Upper lobe of left lung (tissue), 6 donors: ENCODE measurements around the gene GOLGA6L10. TPM values are rescaled to one million over a fixed set of nuclear protein-coding genes. Genes with fewer than 3 reads are reported as not detected.
A peak's percentile ranks its signal among the peaks of the same experiment; 100 is the strongest.
"Not testable (repeated sequence)": the region's sequence is repeated elsewhere in the genome, so short reads cannot be mapped to it uniquely, and the experiment has no call there.

ENCODE experiments used
- ATAC-seq, 2 donors: fragments of 200-7000 bp; cut with Tn5 transposase; one replicate each; pipeline ENCODE4 v1.9.1; 2022; ENCODE audit warnings: mild to moderate bottlenecking in 2 of 2, moderate library complexity in 2 of 2; ENCODE audit not compliant: low FRiP score in 2 of 2
- DNase-seq, 2 donors: peaks; one replicate each; pipeline ENCODE4 v3.0.0-alpha.2; 2019 to 2020
- H3K27ac ChIP-seq, 4 donors: fragments of 200-600 bp; sonication (generic); one replicate each; pipeline ENCODE4 v1.5.1; 2016 to 2019
- H3K27me3 ChIP-seq, 4 donors: fragments of 200-600 bp; sonication (generic); one replicate each; pipeline ENCODE4 v1.5.1; 2017 to 2019
- H3K36me3 ChIP-seq, 4 donors: fragments of 200-600 bp; sonication (generic); one replicate each; pipeline ENCODE4 v1.5.1; 2016 to 2019
- H3K4me1 ChIP-seq, 4 donors: fragments of 200-600 bp; sonication (generic); one replicate each; pipeline ENCODE4 v1.5.1; 2018 to 2019
- H3K4me3 ChIP-seq, 4 donors: fragments of 200-600 bp; sonication (generic); one replicate each; pipeline ENCODE4 v1.5.1; 2017 to 2019; ENCODE audit warnings: mild to moderate bottlenecking in 2 of 4, moderate library complexity in 1 of 4
- H3K9me3 ChIP-seq, 4 donors: fragments of 200-600 bp; sonication (generic); one replicate each; pipeline ENCODE4 v1.5.1; 2018 to 2019
- EP300 ChIP-seq, 4 donors: sonication (generic); formaldehyde crosslinking; IDR thresholded peaks; one replicate each; pipeline ENCODE4 v1.5.1; 2017; ENCODE audit warnings: antibody characterized with exemption in 4 of 4, control low read depth in 2 of 4
- POLR2A ChIP-seq, 4 donors: fragments of 450-650 bp; IDR thresholded peaks; one replicate each; pipeline ENCODE4 v1.5.1; 2016 to 2017; ENCODE audit warnings: antibody characterized with exemption in 4 of 4, mild to moderate bottlenecking in 2 of 4
- POLR2AphosphoS5 ChIP-seq, 2 donors: sonication (generic); formaldehyde crosslinking; IDR thresholded peaks; one replicate each; pipeline ENCODE4 v1.5.1; 2017; ENCODE audit warnings: antibody characterized with exemption in 2 of 2
- WGBS, 2 donors: methylation state at CpG; one replicate each; pipeline ENCODE4 v1.1.5; 2017 to 2018; 5-methylcytosine and 5-hydroxymethylcytosine counted together
- total RNA-seq, 6 donors: library from RNA; depleted of rRNA in 4 of 6; stranded (reverse); fragments of >200 nt in 4 of 6; gene quantifications; one replicate each; pipeline versions ENCODE4 v1.1.0 to v1.2.1, GENCODE V29; 2016 to 2021
- TF ChIP-seq, protein P1 (sequence below), 6 experiments: fragments of 450-650 bp in 4 of 6; fragments of 200-600 bp in 2 of 6; sonication (generic) in 2 of 6; IDR thresholded peaks; one replicate each; pipeline ENCODE4 v1.5.1; 2016 to 2019; ENCODE audit warnings: antibody characterized with exemption in 6 of 6
- donor health status: DM: no; HTN: no; CAD: no; lungs with moderate emphysema.
- donor health status: DM: no; HTN: yes; CAD: no; lungs with severe emphysema.

The GOLGA6L10 gene
- total RNA-seq, 6 donors from 2014 or later = 0.34 to 4.3 (median 1.2) TPM

DNA sequence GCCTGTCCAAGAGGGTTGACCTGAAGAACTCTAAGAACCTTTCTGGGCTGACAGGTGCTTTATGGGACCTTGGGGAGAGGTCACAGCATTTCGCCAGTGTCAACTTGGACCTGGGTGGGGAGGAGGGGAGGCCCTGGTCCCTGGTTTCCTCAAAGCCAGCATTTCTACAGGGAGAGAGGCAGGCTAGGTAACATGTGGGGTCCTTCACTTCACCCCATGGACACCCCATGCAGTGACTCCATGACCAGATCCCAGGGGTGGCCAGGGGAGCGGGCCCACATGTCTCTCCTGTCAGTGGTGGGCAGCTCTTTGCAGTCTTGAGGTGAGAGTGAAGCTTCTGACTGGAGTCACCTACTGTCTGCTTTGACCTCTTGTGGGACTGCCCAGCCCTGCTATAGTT is 35.8 kb downstream of the GOLGA6L10 start:
- no peaks in the 10 kb centered on the region for H3K4me1 ChIP-seq
- no peaks in the 10 kb centered on the region for H3K27me3 ChIP-seq
- no peaks in the 10 kb centered on the region for H3K36me3 ChIP-seq
- WGBS, 2 donors = 60 to 92% methylated on average over 1 to 2 of the region's 2 CpGs
- no peak for ATAC-seq
- H3K9me3 ChIP-seq = peaks cover 0 to 6% (median 0%) of the 10 kb centered on the region in 4 donors
- no peak for DNase-seq
- no peak overlapping the region for H3K4me3 ChIP-seq
- no peak overlapping the region for H3K27ac ChIP-seq
- TF ChIP-seq POLR2A (IDR thresholded peaks at IDR 0.05) = no peak
- no peak for TF ChIP-seq POLR2AphosphoS5 (IDR thresholded peaks at IDR 0.05)
- TF ChIP-seq, protein P1, sequence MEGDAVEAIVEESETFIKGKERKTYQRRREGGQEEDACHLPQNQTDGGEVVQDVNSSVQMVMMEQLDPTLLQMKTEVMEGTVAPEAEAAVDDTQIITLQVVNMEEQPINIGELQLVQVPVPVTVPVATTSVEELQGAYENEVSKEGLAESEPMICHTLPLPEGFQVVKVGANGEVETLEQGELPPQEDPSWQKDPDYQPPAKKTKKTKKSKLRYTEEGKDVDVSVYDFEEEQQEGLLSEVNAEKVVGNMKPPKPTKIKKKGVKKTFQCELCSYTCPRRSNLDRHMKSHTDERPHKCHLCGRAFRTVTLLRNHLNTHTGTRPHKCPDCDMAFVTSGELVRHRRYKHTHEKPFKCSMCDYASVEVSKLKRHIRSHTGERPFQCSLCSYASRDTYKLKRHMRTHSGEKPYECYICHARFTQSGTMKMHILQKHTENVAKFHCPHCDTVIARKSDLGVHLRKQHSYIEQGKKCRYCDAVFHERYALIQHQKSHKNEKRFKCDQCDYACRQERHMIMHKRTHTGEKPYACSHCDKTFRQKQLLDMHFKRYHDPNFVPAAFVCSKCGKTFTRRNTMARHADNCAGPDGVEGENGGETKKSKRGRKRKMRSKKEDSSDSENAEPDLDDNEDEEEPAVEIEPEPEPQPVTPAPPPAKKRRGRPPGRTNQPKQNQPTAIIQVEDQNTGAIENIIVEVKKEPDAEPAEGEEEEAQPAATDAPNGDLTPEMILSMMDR (IDR thresholded peaks at IDR 0.05) = no peak
- no peak for TF ChIP-seq EP300 (IDR thresholded peaks at IDR 0.05)

DNA sequence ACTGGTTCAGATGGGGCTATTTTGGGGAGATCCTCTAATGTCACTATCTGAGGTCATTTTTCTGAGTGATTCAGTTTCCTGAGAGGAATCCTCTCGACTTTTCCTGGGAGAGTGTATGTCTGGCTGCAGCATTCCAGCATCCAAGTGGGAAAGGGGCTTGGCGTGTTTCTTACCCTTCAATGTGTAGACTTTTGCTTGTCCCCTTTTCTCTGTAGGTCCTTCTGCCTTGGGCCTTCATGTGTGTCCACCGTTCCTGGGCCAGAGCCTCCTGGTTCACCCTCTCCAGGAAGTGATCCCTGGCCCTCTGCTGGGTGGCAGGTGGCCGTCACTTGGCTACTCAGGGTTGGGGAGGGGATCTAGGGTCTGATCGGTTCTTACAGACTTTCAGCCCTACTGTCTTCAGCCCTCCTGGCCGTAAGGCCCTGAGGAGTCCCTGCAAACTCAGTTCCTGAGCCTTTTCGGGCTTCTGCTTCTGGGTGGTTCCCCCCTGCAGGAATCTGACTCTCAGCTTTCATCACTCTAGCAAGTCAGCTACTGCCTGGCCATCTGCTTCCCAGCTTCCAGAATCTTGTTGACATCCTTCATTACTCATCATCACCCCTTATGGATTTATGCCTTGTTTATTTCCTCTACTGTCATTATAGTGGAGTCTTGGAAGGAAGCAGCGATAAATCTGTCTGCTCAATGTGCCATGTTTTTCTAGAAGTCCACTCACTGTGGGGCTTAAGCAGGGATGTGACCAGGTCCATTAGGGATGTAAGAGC is 36.5 kb downstream of the GOLGA6L10 start:
- TF ChIP-seq EP300 (IDR thresholded peaks at IDR 0.05) (no peak), POLR2AphosphoS5 (IDR thresholded peaks at IDR 0.05) (no peak), POLR2A (IDR thresholded peaks at IDR 0.05) (no peak)
- TF ChIP-seq, protein P1 (IDR thresholded peaks at IDR 0.05) = no peak
- Histone ChIP-seq H3K36me3 (no peaks in the 10 kb centered on the region), H3K4me3 (no peak overlapping the region), H3K9me3 (peaks cover 0 to 6% (median 0%) of the 10 kb centered on the region in 4 donors), H3K4me1 (no peaks in the 10 kb centered on the region), H3K27me3 (no peaks in the 10 kb centered on the region), H3K27ac (no peak overlapping the region)
- peak in 1 of 2 donors; percentile 10 for DNase-seq
- no peak for ATAC-seq
- WGBS, 2 donors = 58 to 65% methylated on average over 5 to 7 of the region's 8 CpGs

DNA sequence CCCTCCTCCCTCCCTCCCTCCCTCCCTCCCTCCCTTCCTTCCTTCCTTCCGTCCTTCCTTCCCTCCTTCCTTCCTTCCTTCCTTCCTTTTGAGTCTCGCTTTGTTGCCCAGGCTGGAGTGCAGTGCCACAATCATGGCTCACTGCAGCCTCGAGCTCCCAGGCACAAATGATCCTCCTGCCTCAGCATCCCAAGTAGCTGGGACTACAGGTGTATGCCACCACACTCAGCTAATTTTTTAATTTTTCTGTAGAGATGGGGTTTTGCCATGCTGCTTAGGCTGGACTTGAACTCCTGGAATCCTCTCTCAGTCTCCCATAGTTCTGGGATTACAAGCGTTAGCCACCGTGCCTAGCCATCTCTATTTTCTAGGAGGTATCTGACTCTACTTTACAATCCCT is 38.0 kb downstream of the GOLGA6L10 start:
- H3K27me3 ChIP-seq, ATAC-seq, H3K4me1 ChIP-seq, H3K4me3 ChIP-seq, DNase-seq, H3K27ac ChIP-seq, H3K9me3 ChIP-seq, H3K36me3 ChIP-seq: not testable (repeated sequence)
- 78 to 82% methylated on average over 5 of the region's 5 CpGs for WGBS, 2 donors

DNA sequence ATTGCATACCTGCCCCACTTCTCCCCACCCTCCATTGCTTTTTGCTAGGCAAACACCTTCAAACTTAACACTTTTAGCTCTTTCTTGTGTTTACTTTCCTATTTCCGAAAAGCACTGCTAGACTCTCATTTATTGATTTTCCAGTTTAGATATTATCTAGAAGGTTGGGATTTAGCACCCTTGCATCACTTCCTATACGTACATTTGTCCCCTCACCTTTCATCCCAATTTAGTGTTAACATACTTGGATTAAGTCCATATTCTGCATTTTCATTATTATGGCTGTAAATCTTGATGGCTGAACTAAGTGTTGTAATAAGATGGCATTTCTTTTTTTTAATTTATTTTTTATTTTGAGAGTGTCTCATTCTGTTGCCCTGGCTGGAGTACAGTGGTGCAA is 39.5 kb downstream of the GOLGA6L10 start:
- no peaks in the 10 kb centered on the region for H3K4me1 ChIP-seq
- ATAC-seq = no peak
- DNase-seq = no peak
- 54 to 85% methylated on average over 2 of the region's 2 CpGs for WGBS, 2 donors
- H3K9me3 ChIP-seq = peaks cover 0 to 6% (median 0%) of the 10 kb centered on the region in 4 donors
- H3K36me3 ChIP-seq = no peaks in the 10 kb centered on the region
- no peaks in the 10 kb centered on the region for H3K27me3 ChIP-seq
- H3K27ac ChIP-seq = no peak overlapping the region
- TF ChIP-seq, protein P1 (IDR thresholded peaks at IDR 0.05) = no peak
- TF ChIP-seq POLR2A (IDR thresholded peaks at IDR 0.05) = no peak
- no peak for TF ChIP-seq POLR2AphosphoS5 (IDR thresholded peaks at IDR 0.05)
- TF ChIP-seq EP300 (IDR thresholded peaks at IDR 0.05) = no peak
- H3K4me3 ChIP-seq = no peak overlapping the region

DNA sequence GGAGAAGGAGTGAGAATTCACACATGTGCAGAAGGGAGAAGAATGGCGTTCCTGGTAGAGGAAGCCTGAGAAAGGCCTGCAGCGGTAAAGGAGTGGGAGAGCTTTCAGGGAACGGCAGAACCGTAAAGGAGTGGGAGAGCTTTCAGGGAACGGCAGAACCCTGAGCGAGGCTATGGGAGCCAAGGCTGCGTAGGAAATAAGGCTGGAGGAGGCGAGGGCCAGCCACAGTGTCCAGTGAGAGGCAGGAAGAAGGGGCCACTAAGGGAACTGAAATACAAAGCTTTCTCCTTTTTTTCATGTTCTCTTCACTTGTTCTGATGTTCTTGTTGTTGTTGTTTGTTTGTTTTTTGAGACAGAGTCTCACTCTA is 41.6 kb downstream of the GOLGA6L10 start:
- Histone ChIP-seq H3K4me3 (no peak overlapping the region), H3K36me3 (no peaks in the 10 kb centered on the region), H3K27me3 (no peaks in the 10 kb centered on the region), H3K9me3 (peaks cover 0 to 6% (median 0%) of the 10 kb centered on the region in 4 donors), H3K4me1 (no peaks in the 10 kb centered on the region), H3K27ac (no peak overlapping the region)
- no peak for TF ChIP-seq POLR2A (IDR thresholded peaks at IDR 0.05)
- TF ChIP-seq, protein P1 (IDR thresholded peaks at IDR 0.05) = no peak
- no peak for TF ChIP-seq EP300 (IDR thresholded peaks at IDR 0.05)
- TF ChIP-seq POLR2AphosphoS5 (IDR thresholded peaks at IDR 0.05) = no peak
- WGBS, 2 donors = 90 to 91% methylated on average over 7 to 8 of the region's 8 CpGs
- DNase-seq (no peak), ATAC-seq (no peak)
